ENCODE data around the gene AKR1D1. TPM values are rescaled to one million over a fixed set of nuclear protein-coding genes. Genes with fewer than 3 reads are reported as not detected.

Gene AKR1D1
- total and polyA plus RNA-seq, 2 of the 13 experiments (the other 11 are each of a cell fraction or from before 2014, with no cell fraction given), result 6.9 to 37.0 TPM

GRCh38 chr7:138161600-138162081 lies 85.4 kb downstream of the AKR1D1 start (continued):
- peak; percentile 72; the same call in 1 of the 2 replicates for TF ChIP-seq IKZF5 (CRISPR knock-in tag; IDR thresholded peaks at IDR 0.05)
- no peak for TF ChIP-seq SRY (CRISPR knock-in tag; IDR thresholded peaks at IDR 0.05)
- TF ChIP-seq, protein P1, sequence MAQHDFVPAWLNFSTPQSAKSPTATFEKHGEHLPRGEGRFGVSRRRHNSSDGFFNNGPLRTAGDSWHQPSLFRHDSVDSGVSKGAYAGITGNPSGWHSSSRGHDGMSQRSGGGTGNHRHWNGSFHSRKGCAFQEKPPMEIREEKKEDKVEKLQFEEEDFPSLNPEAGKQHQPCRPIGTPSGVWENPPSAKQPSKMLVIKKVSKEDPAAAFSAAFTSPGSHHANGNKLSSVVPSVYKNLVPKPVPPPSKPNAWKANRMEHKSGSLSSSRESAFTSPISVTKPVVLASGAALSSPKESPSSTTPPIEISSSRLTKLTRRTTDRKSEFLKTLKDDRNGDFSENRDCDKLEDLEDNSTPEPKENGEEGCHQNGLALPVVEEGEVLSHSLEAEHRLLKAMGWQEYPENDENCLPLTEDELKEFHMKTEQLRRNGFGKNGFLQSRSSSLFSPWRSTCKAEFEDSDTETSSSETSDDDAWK (CRISPR knock-in tag; IDR thresholded peaks at IDR 0.05), result no peak
- peak in 1 of 2 experiments; percentile 55; a peak in 2 of 4 replicates for TF ChIP-seq EP300 (IDR thresholded peaks at IDR 0.05; ENCODE audit: low read depth in 2 of 2, low read length in 2 of 2)
- no peak for TF ChIP-seq EP300 (CRISPR knock-in tag; IDR thresholded peaks at IDR 0.05; ENCODE audit: borderline replicate concordance)
- TF ChIP-seq MXI1 (IDR thresholded peaks at IDR 0.05; ENCODE audit: borderline replicate concordance, low read depth, low read length), result peak; percentile 81; the same call in 2 of the 3 replicates
- TF ChIP-seq SMARCE1 (IDR thresholded peaks at IDR 0.05; ENCODE audit: borderline replicate concordance), result no peak
- no peak for TF ChIP-seq MTA1 (CRISPR knock-in tag; IDR thresholded peaks at IDR 0.05; ENCODE audit: borderline replicate concordance)
- TF ChIP-seq HDAC2 (CRISPR knock-in tag; IDR thresholded peaks at IDR 0.05), result peak; percentile 65; the same call in 1 of the 2 replicates
- TF ChIP-seq ZNF30 (CRISPR knock-in tag; IDR thresholded peaks at IDR 0.05), result no peak
- no peak for TF ChIP-seq NCOA5 (CRISPR knock-in tag; IDR thresholded peaks at IDR 0.05)
- TF ChIP-seq SRSF1 (optimal IDR thresholded peaks at IDR 0.05; ENCODE audit: low read depth, low read length), result no peak
- TF ChIP-seq ETV5 (CRISPR knock-in tag; IDR thresholded peaks at IDR 0.05; ENCODE audit: borderline replicate concordance), result peak; percentile 26; the same call in 1 of the 2 replicates
- TF ChIP-seq ZBTB4 (CRISPR knock-in tag; IDR thresholded peaks at IDR 0.05; ENCODE audit: borderline replicate concordance), result no peak
- TF ChIP-seq ATF1 (CRISPR knock-in tag; IDR thresholded peaks at IDR 0.05), result no peak
- no peak for TF ChIP-seq ZNF121 (CRISPR knock-in tag; IDR thresholded peaks at IDR 0.05)
- peak; percentile 44; the same call in 1 of the 2 replicates for TF ChIP-seq SAP130 (CRISPR knock-in tag; IDR thresholded peaks at IDR 0.05; ENCODE audit: low read depth)
- TF ChIP-seq ZBTB20 (CRISPR knock-in tag; IDR thresholded peaks at IDR 0.05; ENCODE audit: borderline replicate concordance, low read depth), result peak; percentile 25; the same call in 1 of the 2 replicates
- 0 out of 2 replicates have a peak, but pooled peaks have one; percentile 75 for TF ChIP-seq RFXANK (CRISPR knock-in tag; IDR thresholded peaks at IDR 0.05)
- 0 out of 2 replicates have a peak, but pooled peaks have one; percentile 46 for TF ChIP-seq KDM2A (CRISPR knock-in tag; IDR thresholded peaks at IDR 0.05; ENCODE audit: borderline replicate concordance, low read depth)
- no peak for TF ChIP-seq POLR2G (IDR thresholded peaks at IDR 0.05; ENCODE audit: low read depth, low read length)
- TF ChIP-seq RFX1 (IDR thresholded peaks at IDR 0.05), result peak; percentile 93
- peak; percentile 30; the same call in 1 of the 2 replicates for TF ChIP-seq NCOA2 (CRISPR knock-in tag; IDR thresholded peaks at IDR 0.05)
- TF ChIP-seq ZNF878 (CRISPR knock-in tag; IDR thresholded peaks at IDR 0.05), result no peak
- no peak for TF ChIP-seq ZSCAN20 (CRISPR knock-in tag; IDR thresholded peaks at IDR 0.05; ENCODE audit: borderline replicate concordance)
- TF ChIP-seq ZFP41 (CRISPR knock-in tag; IDR thresholded peaks at IDR 0.05; ENCODE audit: borderline replicate concordance), result no peak

Measured in HepG2 (cell line).